ENCODE data around the gene RPS17.
"Not testable (repeated sequence)": the region's sequence is repeated elsewhere in the genome, so short reads cannot be mapped to it uniquely, and the experiment has no call there.

- not testable (repeated sequence) for TF ChIP-seq ARNTL (CRISPR knock-in tag; IDR thresholded peaks at IDR 0.05; ENCODE audit: borderline replicate concordance, low read depth); CREB5 (CRISPR knock-in tag; IDR thresholded peaks at IDR 0.05; ENCODE audit: low read depth); ZFP30 (CRISPR knock-in tag; IDR thresholded peaks at IDR 0.05); OSR1 (CRISPR knock-in tag; IDR thresholded peaks at IDR 0.05); CSDC2 (CRISPR knock-in tag; IDR thresholded peaks at IDR 0.05); PATZ1 (CRISPR knock-in tag; IDR thresholded peaks at IDR 0.05; ENCODE audit: borderline replicate concordance); RARB (CRISPR knock-in tag; IDR thresholded peaks at IDR 0.05); GLIS3 (CRISPR knock-in tag; IDR thresholded peaks at IDR 0.05); CSRNP3 (CRISPR knock-in tag; IDR thresholded peaks at IDR 0.05); ZFP3 (CRISPR knock-in tag; IDR thresholded peaks at IDR 0.05); BACH2 (CRISPR knock-in tag; IDR thresholded peaks at IDR 0.05; ENCODE audit: borderline replicate concordance); ESRRG (CRISPR knock-in tag; IDR thresholded peaks at IDR 0.05)
Observed at GRCh38 chr15:82507087-82507486, 33.2 kb downstream of the RPS17 start.
